WTC11 (cell line): ENCODE measurements around the gene CYBB.

Source experiments
- ATF2 ChIP-seq: sonication (generic); formaldehyde crosslinking; IDR thresholded peaks from 2 replicates; pipeline ENCODE4 v1.8.1; 2022; ENCODE audit warnings: low read depth, missing genetic modification reagents, borderline replicate concordance
- CTCF ChIP-seq: fragments of 200-600 bp; IDR thresholded peaks from 2 replicates; pipeline ENCODE4 v1.8.0; 2022; ENCODE audit warnings: antibody characterized with exemption
- ELF4 ChIP-seq: sonication (generic); formaldehyde crosslinking; IDR thresholded peaks from 2 replicates; pipeline ENCODE4 v1.8.1; 2022; ENCODE audit warnings: low read depth, mild to moderate bottlenecking, moderate library complexity, missing genetic modification reagents
- GABPB1 ChIP-seq: sonication (generic); formaldehyde crosslinking; IDR thresholded peaks from 2 replicates; pipeline ENCODE4 v1.8.1; 2023; ENCODE audit warnings: mild to moderate bottlenecking, missing genetic modification reagents
- TP53 ChIP-seq: sonication (generic); formaldehyde crosslinking; IDR thresholded peaks from 2 replicates; pipeline ENCODE4 v1.8.1; 2023; ENCODE audit warnings: mild to moderate bottlenecking, missing genetic modification reagents
- USF2 ChIP-seq: sonication (generic); formaldehyde crosslinking; IDR thresholded peaks from 2 replicates; pipeline ENCODE4 v1.8.1; 2023; ENCODE audit warnings: mild to moderate bottlenecking, missing genetic modification reagents, moderate library complexity
- ZNF263 ChIP-seq: sonication (generic); formaldehyde crosslinking; IDR thresholded peaks from 2 replicates; pipeline ENCODE4 v1.8.1; 2022; ENCODE audit warnings: low read depth, mild to moderate bottlenecking, moderate library complexity, missing genetic modification reagents
- TF ChIP-seq, protein P1 (sequence below): sonication (generic); formaldehyde crosslinking; IDR thresholded peaks from 2 replicates; pipeline ENCODE4 v1.8.0; 2022; ENCODE audit warnings: mild to moderate bottlenecking, missing genetic modification reagents
- TF ChIP-seq, protein P2 (sequence below): sonication (generic); formaldehyde crosslinking; IDR thresholded peaks from 2 replicates; pipeline ENCODE4 v1.8.0; 2022; ENCODE audit warnings: mild to moderate bottlenecking, missing genetic modification reagents
- TF ChIP-seq, protein P3 (sequence below): sonication (generic); formaldehyde crosslinking; conservative IDR thresholded peaks from 2 replicates; pipeline ENCODE4 v1.8.1; 2022; ENCODE audit warnings: mild to moderate bottlenecking, missing genetic modification reagents
- TF ChIP-seq, protein P4 (sequence below): sonication (generic); formaldehyde crosslinking; IDR thresholded peaks from 2 replicates; pipeline ENCODE4 v1.8.1; 2023; ENCODE audit warnings: mild to moderate bottlenecking, missing genetic modification reagents, moderate library complexity

DNA sequence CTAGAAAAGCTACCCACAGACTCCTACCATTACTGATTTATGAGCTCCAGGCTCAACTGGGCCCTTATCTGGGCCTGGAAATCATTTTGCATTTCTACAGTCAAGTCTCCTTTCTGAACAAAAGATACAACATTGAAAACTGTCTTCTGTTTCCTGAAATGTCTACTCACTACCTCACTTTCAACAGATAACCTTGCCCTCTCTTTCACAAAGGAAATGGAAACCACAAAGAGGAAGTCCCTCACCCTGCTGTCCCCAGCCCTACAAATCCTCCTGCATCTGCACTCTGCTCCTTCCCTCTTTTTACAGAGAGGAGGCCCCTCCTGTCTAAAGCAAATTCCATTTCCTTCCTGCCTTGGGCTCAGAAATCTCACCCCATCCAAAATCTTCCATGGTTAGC lies 24.8 kb upstream of the CYBB start:
- no peak for TF ChIP-seq USF2 (CRISPR knock-in tag)
- TF ChIP-seq CTCF, result no peak
- TF ChIP-seq, protein P1, sequence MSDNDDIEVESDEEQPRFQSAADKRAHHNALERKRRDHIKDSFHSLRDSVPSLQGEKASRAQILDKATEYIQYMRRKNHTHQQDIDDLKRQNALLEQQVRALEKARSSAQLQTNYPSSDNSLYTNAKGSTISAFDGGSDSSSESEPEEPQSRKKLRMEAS (CRISPR knock-in tag), result no peak
- TF ChIP-seq TP53 (CRISPR knock-in tag), result no peak
- TF ChIP-seq ATF2 (CRISPR knock-in tag), result no peak
- TF ChIP-seq, protein P2, sequence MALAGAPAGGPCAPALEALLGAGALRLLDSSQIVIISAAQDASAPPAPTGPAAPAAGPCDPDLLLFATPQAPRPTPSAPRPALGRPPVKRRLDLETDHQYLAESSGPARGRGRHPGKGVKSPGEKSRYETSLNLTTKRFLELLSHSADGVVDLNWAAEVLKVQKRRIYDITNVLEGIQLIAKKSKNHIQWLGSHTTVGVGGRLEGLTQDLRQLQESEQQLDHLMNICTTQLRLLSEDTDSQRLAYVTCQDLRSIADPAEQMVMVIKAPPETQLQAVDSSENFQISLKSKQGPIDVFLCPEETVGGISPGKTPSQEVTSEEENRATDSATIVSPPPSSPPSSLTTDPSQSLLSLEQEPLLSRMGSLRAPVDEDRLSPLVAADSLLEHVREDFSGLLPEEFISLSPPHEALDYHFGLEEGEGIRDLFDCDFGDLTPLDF, result no peak
- TF ChIP-seq GABPB1 (CRISPR knock-in tag), result no peak
- no peak for TF ChIP-seq ELF4 (CRISPR knock-in tag)
- TF ChIP-seq, protein P3, sequence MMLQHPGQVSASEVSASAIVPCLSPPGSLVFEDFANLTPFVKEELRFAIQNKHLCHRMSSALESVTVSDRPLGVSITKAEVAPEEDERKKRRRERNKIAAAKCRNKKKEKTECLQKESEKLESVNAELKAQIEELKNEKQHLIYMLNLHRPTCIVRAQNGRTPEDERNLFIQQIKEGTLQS (CRISPR knock-in tag), result no peak
- TF ChIP-seq, protein P4, sequence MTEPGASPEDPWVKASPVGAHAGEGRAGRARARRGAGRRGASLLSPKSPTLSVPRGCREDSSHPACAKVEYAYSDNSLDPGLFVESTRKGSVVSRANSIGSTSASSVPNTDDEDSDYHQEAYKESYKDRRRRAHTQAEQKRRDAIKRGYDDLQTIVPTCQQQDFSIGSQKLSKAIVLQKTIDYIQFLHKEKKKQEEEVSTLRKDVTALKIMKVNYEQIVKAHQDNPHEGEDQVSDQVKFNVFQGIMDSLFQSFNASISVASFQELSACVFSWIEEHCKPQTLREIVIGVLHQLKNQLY (CRISPR knock-in tag), result no peak
- no peak for TF ChIP-seq ZNF263 (CRISPR knock-in tag)
